ENCODE measurements around the gene FBXO42.

GRCh38 chr1:16252912-16253311, 99.4 kb downstream of the FBXO42 start:
- TF ChIP-seq CTCF (IDR thresholded peaks at IDR 0.05) (no peak), POLR2AphosphoS5 (IDR thresholded peaks at IDR 0.05) (no peak)

All from esophagus muscularis mucosa (tissue), 3 donors.